GM18867 (cell line): ENCODE data around the gene DMGDH.

Experiments
- ATAC-seq: cut with Tn5 transposase; IDR thresholded peaks from one replicate; pipeline ENCODE4 v1.9.1; 2021; ENCODE audit warnings: mild to moderate bottlenecking, moderate library complexity; ENCODE audit not compliant: unreplicated experiment

DMGDH gene

GRCh38 chr5:79069488-79070349 lies at the start of gene DMGDH, which contains the start of gene BHMT2:
DMGDH (minus strand) TSS chr5:79069674; CDS start chr5:79069620, 54 bp downstream.
BHMT2 (plus strand) TSS chr5:79069767; CDS start chr5:79069783, 16 bp downstream.
- ATAC-seq = no peak

- ATAC-seq = no peak
These were observed 43.2 kb upstream of the DMGDH start for GRCh38 chr5:79112703-79113058.

- no peak for ATAC-seq
These were observed 42.7 kb upstream of the DMGDH start for GRCh38 chr5:79111960-79112702.

- no peak for ATAC-seq
These were observed 42.0 kb upstream of the DMGDH start, which contains the start of gene BHMT for GRCh38 chr5:79111387-79111959. BHMT (plus strand) TSS chr5:79111809; CDS start chr5:79111886, 77 bp downstream.

- no peak for ATAC-seq
These were observed 40.3 kb upstream of the DMGDH start for GRCh38 chr5:79109527-79110492.

- no peak for ATAC-seq
These were observed 39.3 kb upstream of the DMGDH start for GRCh38 chr5:79108792-79109191.

GRCh38 chr5:79108086-79108485 lies 38.6 kb upstream of the DMGDH start:
- no peak for ATAC-seq

- ATAC-seq = no peak
These were observed 37.7 kb upstream of the DMGDH start for GRCh38 chr5:79107020-79107796.

- ATAC-seq = no peak
These were observed 36.4 kb upstream of the DMGDH start for GRCh38 chr5:79105868-79106267.

- ATAC-seq = no peak
These were observed 24.3 kb upstream of the DMGDH start for GRCh38 chr5:79093762-79094161.

- no peak for ATAC-seq
These were observed 21.6 kb upstream of the DMGDH start for GRCh38 chr5:79091064-79091463.

- ATAC-seq = no peak
These were observed 19.0 kb upstream of the DMGDH start for GRCh38 chr5:79088507-79088906.

- no peak for ATAC-seq
These were observed 16.6 kb upstream of the DMGDH start for GRCh38 chr5:79086116-79086515.

GRCh38 chr5:79081779-79082178 lies 12.3 kb upstream of the DMGDH start:
- ATAC-seq = no peak

- no peak for ATAC-seq
These were observed 11.3 kb upstream of the DMGDH start for GRCh38 chr5:79080804-79081203.

GRCh38 chr5:79077680-79078365 lies 8.3 kb upstream of the DMGDH start:
- no peak for ATAC-seq

GRCh38 chr5:79076819-79077218 lies 7.3 kb upstream of the DMGDH start:
- no peak for ATAC-seq

GRCh38 chr5:79075646-79076426 lies 6.4 kb upstream of the DMGDH start:
- ATAC-seq = no peak
